ENCODE results near the gene NRG2. TPM values are rescaled to one million over a fixed set of nuclear protein-coding genes. Genes with fewer than 3 reads are reported as not detected.

NRG2 gene
- total RNA-seq, 1 experiment from 2014 or later: 0.91 TPM

GRCh38 chr5:139871614-139872013 is 171.5 kb downstream of the NRG2 start:
- Histone ChIP-seq H3K4me3 (replicated peaks in 1 of 2; ENCODE audit: low read depth in 1 of 2, low read length in 2 of 2) (no peak overlapping the region), H3K79me2 (ENCODE audit: insufficient read depth, low read length) (no peaks in the 10 kb centered on the region), H2AFZ (ENCODE audit: low read depth, low read length, poor library complexity, severe bottlenecking) (no peak overlapping the region), H3K4me2 (ENCODE audit: low read length) (no peak overlapping the region), H3K9me3 (ENCODE audit: control insufficient read depth in 1 of 2, insufficient read depth in 1 of 2, low read depth in 1 of 2, low read length in 2 of 2) (no peaks in the 10 kb centered on the region), H3K27me3 (ENCODE audit: insufficient read depth, low read length) (no peaks in the 10 kb centered on the region), H3K27ac (ENCODE audit: low read depth, low read length) (no peak overlapping the region), H3K9ac (ENCODE audit: low read length) (no peak overlapping the region), H3K9me2 (ENCODE audit: insufficient read depth) (no peaks in the 10 kb centered on the region), H3K36me3 (ENCODE audit: control insufficient read depth in 1 of 2, insufficient read depth in 2 of 2, low read length in 2 of 2) (no peaks in the 10 kb centered on the region), H3K4me1 (ENCODE audit: control insufficient read depth in 1 of 2, insufficient read depth in 2 of 2, low read length in 2 of 2) (peaks cover 2 to 3% of the 10 kb centered on the region in 2 experiments; a peak in 3 of 4 replicates), H4K20me1 (ENCODE audit: insufficient read depth) (no peaks in the 10 kb centered on the region)
- intact Hi-C loops (cut with micrococcal nuclease): no loop called here
- TF ChIP-seq EZH2phosphoT487 (IDR thresholded peaks at IDR 0.05; ENCODE audit: borderline replicate concordance) (no peak), EGR1 (IDR thresholded peaks at IDR 0.05; ENCODE audit: low read depth) (no peak), FOSL1 (IDR thresholded peaks at IDR 0.05; ENCODE audit: low read depth) (no peak), ZBTB33 (IDR thresholded peaks at IDR 0.05; ENCODE audit: extremely low read depth, insufficient replicate concordance, low read length) (no peak)
- CTCF ChIA-PET: no interaction called here
- ATAC-seq (no peak), DNase-seq (ENCODE audit: low read depth, low spot score) (no peak)
- POLR2A ChIA-PET: no interaction called here
- no TSS peak for BruUV-seq (replicated peaks)
- RAD21 ChIA-PET (ENCODE audit: low non-redundant PET in 1 of 2, low total read pairs in 2 of 2, uncharacterized antibody in 2 of 2, unreplicated experiment in 2 of 2): no interaction called here

DNA sequence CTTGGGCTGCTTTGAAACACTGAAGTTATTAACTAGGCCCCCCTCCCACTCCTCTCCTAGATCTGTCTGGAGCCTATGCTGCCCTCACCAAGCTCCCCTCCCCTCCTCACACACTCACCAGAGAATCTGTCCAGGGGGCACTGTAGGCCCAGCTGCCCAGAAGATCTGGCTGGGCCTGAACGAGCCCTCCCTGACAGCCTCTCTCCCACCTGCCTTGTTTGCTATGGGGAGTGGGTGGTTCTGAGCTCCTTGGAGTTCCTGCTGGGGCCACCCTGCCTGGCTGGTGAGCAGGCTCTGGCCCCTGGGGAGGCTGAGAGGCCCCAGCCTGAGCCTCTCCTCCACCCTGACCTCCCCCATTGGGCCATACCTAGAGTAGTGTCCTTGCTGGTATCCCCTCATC is 172.4 kb downstream of the NRG2 start:
- RAD21 ChIA-PET (ENCODE audit: low non-redundant PET in 1 of 2, low total read pairs in 2 of 2, uncharacterized antibody in 2 of 2, unreplicated experiment in 2 of 2): no interaction called here
- H3K4me3 ChIP-seq (replicated peaks in 1 of 2; ENCODE audit: low read depth in 1 of 2, low read length in 2 of 2): no peak overlapping the region
- no peak for TF ChIP-seq RAD21 (IDR thresholded peaks at IDR 0.05; ENCODE audit: low read depth)
- no peak for TF ChIP-seq TCF7L2 (IDR thresholded peaks at IDR 0.05; ENCODE audit: borderline replicate concordance, extremely low read depth, insufficient read depth, insufficient read length)
- TF ChIP-seq YY1 (IDR thresholded peaks at IDR 0.05; ENCODE audit: extremely low read depth, insufficient replicate concordance, low read depth, low read length): no peak
- H3K9me2 ChIP-seq (ENCODE audit: insufficient read depth): no peaks in the 10 kb centered on the region
- no TSS peak for BruUV-seq (replicated peaks)
- no peaks in the 10 kb centered on the region for H3K36me3 ChIP-seq (ENCODE audit: control insufficient read depth in 1 of 2, insufficient read depth in 2 of 2, low read length in 2 of 2)
- H2AFZ ChIP-seq (ENCODE audit: low read depth, low read length, poor library complexity, severe bottlenecking): no peak overlapping the region
- DNase-seq (ENCODE audit: low read depth, low spot score) (no peak), ATAC-seq (no peak)
- H3K9me3 ChIP-seq (ENCODE audit: control insufficient read depth in 1 of 2, insufficient read depth in 1 of 2, low read depth in 1 of 2, low read length in 2 of 2): no peaks in the 10 kb centered on the region
- H3K4me2 ChIP-seq (ENCODE audit: low read length): no peak overlapping the region
- H3K27ac ChIP-seq (ENCODE audit: low read depth, low read length): no peak overlapping the region
- CTCF ChIA-PET: no interaction called here
- intact Hi-C loops (cut with micrococcal nuclease): no loop called here
- POLR2A ChIA-PET: no interaction called here
- H3K79me2 ChIP-seq (ENCODE audit: insufficient read depth, low read length): no peaks in the 10 kb centered on the region
- H3K27me3 ChIP-seq (ENCODE audit: insufficient read depth, low read length): no peaks in the 10 kb centered on the region
- no peaks in the 10 kb centered on the region for H3K4me1 ChIP-seq (ENCODE audit: control insufficient read depth in 1 of 2, insufficient read depth in 2 of 2, low read length in 2 of 2)
- no peak overlapping the region for H3K9ac ChIP-seq (ENCODE audit: low read length)
- H4K20me1 ChIP-seq (ENCODE audit: insufficient read depth): no peaks in the 10 kb centered on the region
